Endothelial cell of umbilical vein (primary cell): ENCODE data around the gene KIFC1. TPM values are rescaled to one million over a fixed set of nuclear protein-coding genes. Genes with fewer than 3 reads are reported as not detected.
"Not testable (repeated sequence)": the region's sequence is repeated elsewhere in the genome, so short reads cannot be mapped to it uniquely, and the experiment has no call there.

Experiments used
- BruUV-seq: library from RNA; stranded (reverse); fragments of 400-500 nt; replicated peaks from 2 replicates; lab custom pipeline; 2021; lab: Mats Ljungman, UMichigan
- CTCF ChIA-PET: fragments of 300-600, 350-600 bp; sonication (Branson Sonifier 250); formaldehyde crosslinking; loops from one replicate; lab custom pipeline; 2021; ENCODE audit warnings: antibody characterized with exemption, inconsistent platforms; lab: Charles Lee
- POLR2A ChIA-PET: fragments of 300-600, 350-600 bp; sonication (Branson Sonifier 250); formaldehyde crosslinking; loops from one replicate; lab custom pipeline; 2021; ENCODE audit warnings: antibody characterized with exemption, inconsistent platforms; lab: Charles Lee
- DNase-seq: peaks from one replicate; pipeline ENCODE4 v3.0.0-alpha.2; 2011; ENCODE audit warnings: low read depth, low spot score
- FAIRE-seq: peaks from 2 replicates; lab custom pipeline; 2011; peaks lifted over from hg19 to GRCh38; lab: Jason Lieb, UNC
- H2AFZ ChIP-seq: 2 replicates; pipeline ENCODE4 v1.6.0; 2012; ENCODE audit warnings: low read depth, low read length, control low read depth, inconsistent platforms
- H3K27ac ChIP-seq: 2 replicates; pipeline ENCODE4 v1.5.1; 2011; ENCODE audit warnings: low read depth, mild to moderate bottlenecking, control low read depth, low read length, moderate library complexity; ENCODE audit not compliant: insufficient read depth
- H3K27me3 ChIP-seq, 2 experiments: 2 replicates each; pipeline versions ENCODE4 v1.6.0 to v1.6.1; 2011; ENCODE audit warnings: low read length in 2 of 2, mixed read lengths in 1 of 2; ENCODE audit not compliant: control insufficient read depth in 2 of 2, insufficient read depth in 2 of 2
- H3K36me3 ChIP-seq, 2 experiments: 2 replicates in 1 of 2; 3 replicates in 1 of 2; pipeline ENCODE4 v1.5.1; 2011; ENCODE audit warnings: low read length in 2 of 2, mild to moderate bottlenecking in 1 of 2, moderate library complexity in 1 of 2; ENCODE audit not compliant: control insufficient read depth in 2 of 2, insufficient read depth in 2 of 2; ENCODE audit errors: extremely low read depth in 1 of 2
- H3K4me1 ChIP-seq: 3 replicates; pipeline ENCODE4 v1.5.1; 2011; ENCODE audit warnings: mild to moderate bottlenecking, low read length; ENCODE audit not compliant: control insufficient read depth, insufficient read depth; ENCODE audit errors: extremely low read depth
- H3K4me2 ChIP-seq: 2 replicates; pipeline ENCODE4 v1.6.1; 2011; ENCODE audit warnings: low read length, control low read depth, mixed read lengths; ENCODE audit not compliant: insufficient read depth
- H3K4me3 ChIP-seq, 3 experiments: fragments of 200-600 bp in 1 of 3; sonication (generic), shearing (Covaris generic) in 1 of 3; replicated peaks in 1 of 3; 2 replicates each; pipeline ENCODE4 v1.5.1; 2011 to 2016; ENCODE audit warnings: control low read depth in 3 of 3, low read length in 3 of 3, mild to moderate bottlenecking in 2 of 3, inconsistent platforms in 1 of 3, low read depth in 1 of 3, moderate library complexity in 1 of 3; ENCODE audit not compliant: insufficient read depth in 1 of 3
- H3K79me2 ChIP-seq: 2 replicates; pipeline ENCODE4 v1.6.0; 2012; ENCODE audit warnings: low read length, inconsistent platforms; ENCODE audit not compliant: control insufficient read depth, insufficient read depth
- H3K9ac ChIP-seq: replicated peaks from 2 replicates; pipeline ENCODE3; 2011; ENCODE audit warnings: low read length, control low read depth; ENCODE audit not compliant: insufficient read depth; ENCODE audit errors: extremely low read depth
- H3K9me1 ChIP-seq: replicated peaks from 3 replicates; pipeline ENCODE4 v1.6.0; 2011; ENCODE audit warnings: mild to moderate bottlenecking, low read length; ENCODE audit not compliant: control insufficient read depth, insufficient read depth; ENCODE audit errors: extremely low read depth
- H3K9me3 ChIP-seq: replicated peaks from 2 replicates; pipeline ENCODE4 v1.5.1; 2012; ENCODE audit warnings: low read length, inconsistent platforms; ENCODE audit not compliant: control insufficient read depth, insufficient read depth
- H4K20me1 ChIP-seq: replicated peaks from 2 replicates; pipeline ENCODE3; 2011; ENCODE audit warnings: mild to moderate bottlenecking, low read length; ENCODE audit not compliant: control insufficient read depth, insufficient read depth; ENCODE audit errors: extremely low read depth
- CTCF ChIP-seq, 2 donors: IDR thresholded peaks; 1 replicate in 1 of 2; 2 replicates in 1 of 2; pipeline ENCODE4 v1.5.1; 2011; ENCODE audit warnings: low read length in 2 of 2, mild to moderate bottlenecking in 2 of 2, moderate library complexity in 2 of 2, control low read depth in 1 of 2, inconsistent platforms in 1 of 2, low read depth in 1 of 2; ENCODE audit not compliant: insufficient read depth in 1 of 2; ENCODE audit errors: extremely low read depth in 1 of 2
- EZH2 ChIP-seq: IDR thresholded peaks from 2 replicates; pipeline ENCODE4 v1.6.1; 2012; ENCODE audit warnings: borderline replicate concordance, low read depth, mild to moderate bottlenecking, moderate library complexity, low read length, inconsistent platforms; ENCODE audit not compliant: severe bottlenecking
- FOS ChIP-seq: IDR thresholded peaks from 2 replicates; pipeline ENCODE4 v1.6.1; 2011; ENCODE audit warnings: mild to moderate bottlenecking, low read length, moderate library complexity, borderline replicate concordance; ENCODE audit not compliant: insufficient read depth
- GATA2 ChIP-seq: IDR thresholded peaks from 2 replicates; pipeline ENCODE4 v1.7.0; 2011; ENCODE audit warnings: low read depth, mild to moderate bottlenecking, moderate library complexity, mixed read lengths, low read length; ENCODE audit not compliant: insufficient read length, insufficient read depth
- JUN ChIP-seq: IDR thresholded peaks from 2 replicates; pipeline ENCODE4 v1.6.1; 2011; ENCODE audit warnings: borderline replicate concordance, low read depth; ENCODE audit not compliant: insufficient read length, insufficient read depth
- MAX ChIP-seq: IDR thresholded peaks from 2 replicates; pipeline ENCODE4 v1.6.1; 2011; ENCODE audit not compliant: insufficient read depth, insufficient read length
- MYC ChIP-seq: IDR thresholded peaks from one replicate; pipeline ENCODE4 v1.6.1; 2011; ENCODE audit warnings: mild to moderate bottlenecking, low read depth, low read length
- POLR2A ChIP-seq: IDR thresholded peaks from 2 replicates; pipeline ENCODE4 v1.6.1; 2012; ENCODE audit warnings: low read depth, mild to moderate bottlenecking, control low read depth, low read length
- POLR2AphosphoS5 ChIP-seq: IDR thresholded peaks from 2 replicates; pipeline ENCODE4 v1.6.1; 2012; ENCODE audit warnings: low read depth, mild to moderate bottlenecking, control low read depth, low read length, moderate library complexity; ENCODE audit not compliant: insufficient read depth
- dilution Hi-C: fragments of 300-500 bp; cut with MboI; formaldehyde crosslinking; loops from one replicate; pipeline ENCODE4 v1.15.0; 2019; ENCODE audit warnings: low sequenced_read_pairs; ENCODE audit not compliant: extremely low pct_ligation_motif_present
- intact Hi-C: fragments of 100-400 bp; cut with micrococcal nuclease; formaldehyde crosslinking; loops from one replicate; pipeline ENCODE4 v1.10.0; 2022
- polyA plus RNA-seq, 4 experiments: library from polyadenylated mRNA; depleted of rRNA in 3 of 4; stranded (reverse) in 3 of 4; unstranded in 1 of 4; fragments of >200 nt; gene quantifications; 2 replicates each; pipeline versions ENCODE4 v1.2.1 to v1.2.3, GENCODE V29; 2011 to 2012; ENCODE audit warnings: missing spikeins in 1 of 4
- total RNA-seq: library from RNA; stranded (reverse); gene quantifications from 2 replicates; pipeline ENCODE4 v1.2.3, GENCODE V29; 2021

Gene KIFC1
- total and polyA plus RNA-seq, 2 donors (not counting 3 experiments of a cell fraction or from before 2014, with no cell fraction given) = 39.3 to 63.4 TPM

GRCh38 chr6:33359331-33359730 lies 32.3 kb upstream of the KIFC1 start:
- TF ChIP-seq EZH2 (no peak), MYC (no peak), FOS (no peak), CTCF (IDR thresholded peaks at IDR 0.05; ENCODE audit: extremely low read depth in 1 of 2, insufficient read depth in 1 of 2, low read depth in 1 of 2, low read length in 2 of 2) (no peak), JUN (no peak), GATA2 (no peak), POLR2AphosphoS5 (no peak), MAX (no peak), POLR2A (no peak)
- no peaks in the 10 kb centered on the region for H3K9me3 ChIP-seq
- BruUV-seq = no TSS peak
- ChIA-PET CTCF (interaction anchor here (0.6 to 4.9 kb wide), 3 partner anchors 14 to 1220 kb away, joined by 3 to 20 read pairs (median 3); a partner anchor contains a TSS), POLR2A (no interaction called here)
- H4K20me1 ChIP-seq = no peaks in the 10 kb centered on the region
- no peak overlapping the region for H3K4me2 ChIP-seq
- no peaks in the 10 kb centered on the region for H3K9me1 ChIP-seq
- H3K79me2 ChIP-seq = no peaks in the 10 kb centered on the region
- H3K36me3 ChIP-seq = no peaks in the 10 kb centered on the region
- dilution Hi-C loops (no loop called here), intact Hi-C loops (no loop called here)
- no peak overlapping the region for H3K4me3 ChIP-seq
- FAIRE-seq (no peak), DNase-seq (no peak)
- no peak overlapping the region for H2AFZ ChIP-seq
- H3K9ac ChIP-seq = no peak overlapping the region
- H3K27me3 ChIP-seq = peaks cover 18 to 19% of the 10 kb centered on the region in 2 experiments
- H3K27ac ChIP-seq = no peak overlapping the region
- H3K4me1 ChIP-seq = no peaks in the 10 kb centered on the region

GRCh38 chr6:33363486-33363885 lies 28.1 kb upstream of the KIFC1 start:
- H3K9me1 ChIP-seq, H4K20me1 ChIP-seq, H3K4me2 ChIP-seq, FAIRE-seq, dilution Hi-C loops, POLR2A ChIA-PET, DNase-seq, CTCF ChIA-PET, H3K27ac ChIP-seq, H3K36me3 ChIP-seq, H2AFZ ChIP-seq, H3K4me3 ChIP-seq, BruUV-seq, H3K4me1 ChIP-seq, H3K9me3 ChIP-seq, intact Hi-C loops, H3K79me2 ChIP-seq, H3K9ac ChIP-seq: not testable (repeated sequence)
- H3K27me3 ChIP-seq = peaks cover 15 to 17% of the 10 kb centered on the region in 2 experiments
